GM18507 (cell line): ENCODE results near the gene ZNF768.
A peak's percentile ranks its signal among the peaks of the same experiment; 100 is the strongest.

ENCODE experiments used
- DNase-seq: peaks from one replicate; pipeline ENCODE4 v3.0.0; 2011; ENCODE audit warnings: low read depth; ENCODE audit not compliant: insufficient read length; ENCODE audit errors: extremely low spot score
- FAIRE-seq: peaks from 2 replicates; lab custom pipeline; 2011; peaks lifted over from hg19 to GRCh38; lab: Jason Lieb, UNC

Gene ZNF768

GRCh38 chr16:30519120-30520049 is 7.0 kb downstream of the ZNF768 start:
- no peak for FAIRE-seq
- no peak for DNase-seq

GRCh38 chr16:30518552-30518951 is 7.8 kb downstream of the ZNF768 start:
- DNase-seq (no peak), FAIRE-seq (no peak)

- FAIRE-seq (no peak), DNase-seq (no peak)
Observed at GRCh38 chr16:30515275-30515674, 11.1 kb downstream of the ZNF768 start.

GRCh38 chr16:30511509-30511908 is 14.9 kb downstream of the ZNF768 start:
- FAIRE-seq (no peak), DNase-seq (no peak)

- FAIRE-seq, result no peak
Observed at GRCh38 chr16:30510376-30510938, 15.9 kb downstream of the ZNF768 start.

GRCh38 chr16:30509081-30509765 is 17.1 kb downstream of the ZNF768 start:
- no peak for FAIRE-seq
- no peak for DNase-seq

More at GRCh38 chr16:30510376-30510938, 15.9 kb downstream of the ZNF768 start:
- DNase-seq, result no peak

- FAIRE-seq (no peak), DNase-seq (no peak)
Observed at GRCh38 chr16:30503403-30504296, 22.7 kb downstream of the ZNF768 start.

- DNase-seq (no peak), FAIRE-seq (no peak)
Observed at GRCh38 chr16:30499284-30499683, 27.1 kb downstream of the ZNF768 start.

- no peak for FAIRE-seq
- DNase-seq, result no peak
Observed at GRCh38 chr16:30494709-30495108, 31.7 kb downstream of the ZNF768 start.

GRCh38 chr16:30493941-30494488 is 32.4 kb downstream of the ZNF768 start:
- no peak for DNase-seq
- no peak for FAIRE-seq

- DNase-seq (no peak), FAIRE-seq (no peak)
Observed at GRCh38 chr16:30491744-30492308, 34.5 kb downstream of the ZNF768 start.

- DNase-seq (no peak), FAIRE-seq (no peak)
Observed at GRCh38 chr16:30491229-30491628, 35.1 kb downstream of the ZNF768 start.

GRCh38 chr16:30490210-30490609 is 36.2 kb downstream of the ZNF768 start:
- FAIRE-seq, result no peak
- DNase-seq, result no peak

GRCh38 chr16:30488764-30489605 is 37.4 kb downstream of the ZNF768 start:
- no peak for DNase-seq

GRCh38 chr16:30485818-30486436 is 40.4 kb downstream of the ZNF768 start:
- FAIRE-seq, result no peak

More at GRCh38 chr16:30488764-30489605, 37.4 kb downstream of the ZNF768 start:
- no peak for FAIRE-seq

GRCh38 chr16:30484887-30485286 is 41.5 kb downstream of the ZNF768 start:
- no peak for FAIRE-seq
- DNase-seq, result no peak

More at GRCh38 chr16:30485818-30486436, 40.4 kb downstream of the ZNF768 start:
- DNase-seq, result no peak

GRCh38 chr16:30482366-30482765 is 44.0 kb downstream of the ZNF768 start:
- peak; percentile 9 for FAIRE-seq

More at GRCh38 chr16:30482366-30482765, 44.0 kb downstream of the ZNF768 start:
- no peak for DNase-seq
